OCI-LY7 (cell line): ENCODE data around the gene CH25H. TPM values are rescaled to one million over a fixed set of nuclear protein-coding genes. Genes with fewer than 3 reads are reported as not detected.
A peak's percentile ranks its signal among the peaks of the same experiment; 100 is the strongest.

Source experiments
- BruUV-seq: library from RNA; stranded (reverse); fragments of 400-500 nt; replicated peaks from 2 replicates; lab custom pipeline; 2021; lab: Mats Ljungman, UMichigan
- CTCF ChIA-PET: fragments of 300-600 bp; sonication (Branson Sonifier 250); formaldehyde crosslinking; loops from one replicate; lab custom pipeline; 2022; ENCODE audit warnings: antibody characterized with exemption; ENCODE audit not compliant: unreplicated experiment; lab: Charles Lee
- POLR2A ChIA-PET: fragments of 300-600 bp; sonication (Branson Sonifier 250); formaldehyde crosslinking; loops from one replicate; lab custom pipeline; 2022; ENCODE audit warnings: antibody characterized with exemption; lab: Charles Lee
- DNase-seq: peaks from one replicate; pipeline ENCODE4 v3.0.0-alpha.2; 2015; ENCODE audit warnings: low spot score
- H2AFZ ChIP-seq: fragments of 200-600 bp; sonication (generic), shearing (Covaris generic); 2 replicates; pipeline ENCODE4 v1.6.1; 2014; ENCODE audit warnings: mild to moderate bottlenecking, antibody characterized with exemption, low read length, moderate library complexity
- H3K27ac ChIP-seq: fragments of 200-600 bp; sonication (generic); 2 replicates; pipeline ENCODE4 v1.5.1; 2014; ENCODE audit warnings: mixed run types, low read depth, mild to moderate bottlenecking, moderate library complexity, low read length, inconsistent platforms; ENCODE audit not compliant: poor library complexity, severe bottlenecking
- H3K36me3 ChIP-seq: fragments of 200-600 bp; sonication (generic); 2 replicates; pipeline ENCODE4 v1.6.1; 2014; ENCODE audit warnings: mild to moderate bottlenecking, antibody characterized with exemption, low read length, moderate library complexity, mixed read lengths; ENCODE audit not compliant: insufficient read depth
- H3K4me1 ChIP-seq: fragments of 200-600 bp; sonication (generic); 2 replicates; pipeline ENCODE4 v1.5.1; 2014; ENCODE audit warnings: mild to moderate bottlenecking, low read length; ENCODE audit not compliant: insufficient read depth, poor library complexity, severe bottlenecking
- H3K4me2 ChIP-seq: fragments of 200-600 bp; sonication (generic); 2 replicates; pipeline ENCODE4 v1.6.1; 2014; ENCODE audit warnings: mild to moderate bottlenecking, low read length
- H3K4me3 ChIP-seq: fragments of 200-600 bp; sonication (generic); 2 replicates; pipeline ENCODE4 v1.5.1; 2014; ENCODE audit warnings: mild to moderate bottlenecking, low read depth, low read length; ENCODE audit not compliant: poor library complexity, severe bottlenecking
- H3K79me2 ChIP-seq: fragments of 200-600 bp; sonication (generic); 2 replicates; pipeline ENCODE4 v1.6.1; 2016; ENCODE audit warnings: low read depth, mild to moderate bottlenecking, low read length, moderate library complexity, mixed read lengths; ENCODE audit not compliant: insufficient read depth
- H3K9me2 ChIP-seq: fragments of 200-600 bp; sonication (generic); 2 replicates; pipeline ENCODE4 v1.6.1; 2016; ENCODE audit warnings: mild to moderate bottlenecking, low read length, mixed read lengths; ENCODE audit not compliant: insufficient read depth
- H3K9me3 ChIP-seq: fragments of 200-600 bp; sonication (generic); 2 replicates; pipeline ENCODE4 v1.6.1; 2014; ENCODE audit warnings: mild to moderate bottlenecking, mixed run types, low read length, mixed read lengths
- H4K20me1 ChIP-seq: fragments of 200-600 bp; sonication (generic); 2 replicates; pipeline ENCODE4 v1.6.1; 2014; ENCODE audit warnings: mild to moderate bottlenecking, antibody characterized with exemption, low read length, moderate library complexity, mixed read lengths; ENCODE audit not compliant: insufficient read depth
- EZH2phosphoT487 ChIP-seq: fragments of 200-600 bp; sonication (generic); IDR thresholded peaks from 2 replicates; pipeline ENCODE4 v1.6.1; 2018; ENCODE audit warnings: low read depth, borderline replicate concordance, mild to moderate bottlenecking, mixed run types, antibody characterized with exemption, low read length, moderate library complexity, mixed read lengths
- intact Hi-C: fragments of 100-400 bp; cut with micrococcal nuclease; formaldehyde crosslinking; loops from one replicate; pipeline ENCODE4 v1.10.0; 2022; ENCODE audit not compliant: unreplicated experiment
- total RNA-seq, 2 experiments: library from RNA; depleted of rRNA in 1 of 2; stranded (reverse); fragments of >200 nt in 1 of 2; shearing (Covaris generic) in 1 of 2; gene quantifications; 2 replicates each; pipeline ENCODE4 v1.2.3, GENCODE V29; 2014 to 2022
- TF ChIP-seq, protein P1 (sequence below): fragments of 200-600 bp; sonication (generic); conservative IDR thresholded peaks from 2 replicates; pipeline ENCODE4 v1.5.1; 2014; ENCODE audit warnings: mild to moderate bottlenecking, antibody characterized with exemption, low read length, moderate library complexity, mixed read lengths

CH25H gene
- total RNA-seq, 2 experiments from 2014 or later = not detected

- BruUV-seq = no TSS peak
- Histone ChIP-seq H3K27ac (no peak overlapping the region), H3K9me3 (no peaks in the 10 kb centered on the region), H3K4me1 (peaks cover 12% of the 10 kb centered on the region), H2AFZ (no peak overlapping the region), H3K4me2 (no peak overlapping the region), H3K36me3 (no peaks in the 10 kb centered on the region), H3K9me2 (0 out of 2 replicates have a peak, but pooled peaks cover 2% of the 10 kb centered on the region), H3K79me2 (no peaks in the 10 kb centered on the region), H3K4me3 (no peak overlapping the region), H4K20me1 (no peaks in the 10 kb centered on the region)
- intact Hi-C loops = no loop called here
- ChIA-PET CTCF (interaction anchor here (1.0 kb wide), 1 partner anchor 203 kb away, joined by 3 read pairs; no protein-coding TSS in a partner anchor), POLR2A (interaction anchor here (0.5 to 1.1 kb wide), 3 partner anchors 11 to 206 kb away, joined by 3 to 4 read pairs (median 3); partner anchors contain the start of gene IFIT1)
- TF ChIP-seq, protein P1, sequence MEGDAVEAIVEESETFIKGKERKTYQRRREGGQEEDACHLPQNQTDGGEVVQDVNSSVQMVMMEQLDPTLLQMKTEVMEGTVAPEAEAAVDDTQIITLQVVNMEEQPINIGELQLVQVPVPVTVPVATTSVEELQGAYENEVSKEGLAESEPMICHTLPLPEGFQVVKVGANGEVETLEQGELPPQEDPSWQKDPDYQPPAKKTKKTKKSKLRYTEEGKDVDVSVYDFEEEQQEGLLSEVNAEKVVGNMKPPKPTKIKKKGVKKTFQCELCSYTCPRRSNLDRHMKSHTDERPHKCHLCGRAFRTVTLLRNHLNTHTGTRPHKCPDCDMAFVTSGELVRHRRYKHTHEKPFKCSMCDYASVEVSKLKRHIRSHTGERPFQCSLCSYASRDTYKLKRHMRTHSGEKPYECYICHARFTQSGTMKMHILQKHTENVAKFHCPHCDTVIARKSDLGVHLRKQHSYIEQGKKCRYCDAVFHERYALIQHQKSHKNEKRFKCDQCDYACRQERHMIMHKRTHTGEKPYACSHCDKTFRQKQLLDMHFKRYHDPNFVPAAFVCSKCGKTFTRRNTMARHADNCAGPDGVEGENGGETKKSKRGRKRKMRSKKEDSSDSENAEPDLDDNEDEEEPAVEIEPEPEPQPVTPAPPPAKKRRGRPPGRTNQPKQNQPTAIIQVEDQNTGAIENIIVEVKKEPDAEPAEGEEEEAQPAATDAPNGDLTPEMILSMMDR = no peak
- TF ChIP-seq EZH2phosphoT487 = no peak
- peak; percentile 7 for DNase-seq
Observed at GRCh38 chr10:89204621-89205185, 2.4 kb downstream of the CH25H start.

DNA sequence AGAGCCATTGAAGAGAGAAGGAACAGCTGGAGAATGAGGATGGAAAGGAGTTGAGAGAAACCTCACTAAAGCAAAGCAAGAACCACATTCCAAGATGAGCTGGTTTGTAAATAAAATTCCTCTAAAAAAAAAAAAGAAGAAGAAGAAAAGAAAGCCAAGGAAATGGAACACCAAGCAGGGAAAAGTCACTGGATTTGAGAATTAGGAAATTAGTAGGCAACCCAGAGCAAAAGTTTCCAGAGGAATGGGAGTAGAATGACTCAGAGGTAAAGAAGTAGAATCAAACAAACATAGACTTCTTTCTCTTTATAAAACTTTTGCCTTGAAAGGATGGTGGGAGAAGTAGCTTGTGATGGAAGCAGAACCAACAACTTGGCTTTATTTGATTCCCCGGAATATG is 3.9 kb downstream of the CH25H start:
- no TSS peak for BruUV-seq
- Histone ChIP-seq H3K4me1 (peaks cover 5% of the 10 kb centered on the region), H3K27ac (no peak overlapping the region), H3K4me3 (no peak overlapping the region), H3K9me2 (0 out of 2 replicates have a peak, but pooled peaks cover 2% of the 10 kb centered on the region), H3K36me3 (no peaks in the 10 kb centered on the region), H2AFZ (no peak overlapping the region), H4K20me1 (no peaks in the 10 kb centered on the region), H3K4me2 (no peak overlapping the region), H3K79me2 (no peaks in the 10 kb centered on the region), H3K9me3 (no peaks in the 10 kb centered on the region)
- TF ChIP-seq EZH2phosphoT487 = no peak
- TF ChIP-seq, protein P1 = no peak
- intact Hi-C loops = no loop called here
- DNase-seq = no peak
- ChIA-PET CTCF (no interaction called here), POLR2A (no interaction called here)

DNA sequence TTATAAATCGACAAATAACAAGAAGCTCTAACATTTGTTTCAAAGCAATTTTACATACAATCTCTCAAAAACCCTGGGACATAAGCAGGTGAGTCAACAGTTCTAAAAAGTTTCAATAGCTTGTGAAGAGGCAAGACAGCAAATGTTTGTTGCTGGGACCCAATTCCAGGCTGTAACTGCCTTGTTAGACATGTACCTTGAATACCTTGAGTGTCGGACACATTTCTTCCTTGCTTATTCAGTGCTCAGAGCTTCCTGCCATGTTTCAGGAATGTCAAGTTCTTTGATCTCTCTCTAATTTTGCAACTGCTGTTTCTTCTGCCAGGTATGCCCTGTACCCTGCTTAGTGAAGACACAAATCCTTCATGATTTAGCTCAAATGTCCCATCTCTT is 5.1 kb downstream of the CH25H start:
- Histone ChIP-seq H4K20me1 (no peaks in the 10 kb centered on the region), H3K27ac (no peak overlapping the region), H3K4me3 (no peak overlapping the region), H3K9me2 (0 out of 2 replicates have a peak, but pooled peaks cover 2% of the 10 kb centered on the region), H3K36me3 (no peaks in the 10 kb centered on the region), H3K4me2 (no peak overlapping the region), H2AFZ (no peak overlapping the region), H3K9me3 (no peaks in the 10 kb centered on the region), H3K79me2 (no peaks in the 10 kb centered on the region), H3K4me1 (peaks cover 5% of the 10 kb centered on the region)
- no peak for TF ChIP-seq EZH2phosphoT487
- TF ChIP-seq, protein P1 = no peak
- ChIA-PET CTCF (no interaction called here), POLR2A (interaction anchor here (0.6 kb wide), 2 partner anchors 32 to 358 kb away, joined by 3 read pairs; no protein-coding TSS in a partner anchor)
- BruUV-seq = no TSS peak
- intact Hi-C loops = no loop called here
- DNase-seq = no peak
